Panc1 (cell line): ENCODE results near the gene ORC6.

Experiments
- POLR2AphosphoS5 ChIP-seq: IDR thresholded peaks from 2 replicates; pipeline ENCODE4 v1.6.1; 2012; ENCODE audit warnings: mild to moderate bottlenecking, low read depth, low read length, moderate library complexity
- REST ChIP-seq, 2 experiments: IDR thresholded peaks; 2 replicates each; pipeline ENCODE4 v1.6.1; 2011 to 2012; ENCODE audit warnings: low read depth in 2 of 2, control low read depth in 1 of 2, low read length in 1 of 2, mild to moderate bottlenecking in 1 of 2, moderate library complexity in 1 of 2; ENCODE audit not compliant: insufficient read depth in 1 of 2
- TF ChIP-seq, protein P1 (sequence below): fragments of 450-650 bp; IDR thresholded peaks from 2 replicates; pipeline ENCODE4 v1.5.1; 2017; ENCODE audit warnings: mild to moderate bottlenecking

- TF ChIP-seq, protein P1, sequence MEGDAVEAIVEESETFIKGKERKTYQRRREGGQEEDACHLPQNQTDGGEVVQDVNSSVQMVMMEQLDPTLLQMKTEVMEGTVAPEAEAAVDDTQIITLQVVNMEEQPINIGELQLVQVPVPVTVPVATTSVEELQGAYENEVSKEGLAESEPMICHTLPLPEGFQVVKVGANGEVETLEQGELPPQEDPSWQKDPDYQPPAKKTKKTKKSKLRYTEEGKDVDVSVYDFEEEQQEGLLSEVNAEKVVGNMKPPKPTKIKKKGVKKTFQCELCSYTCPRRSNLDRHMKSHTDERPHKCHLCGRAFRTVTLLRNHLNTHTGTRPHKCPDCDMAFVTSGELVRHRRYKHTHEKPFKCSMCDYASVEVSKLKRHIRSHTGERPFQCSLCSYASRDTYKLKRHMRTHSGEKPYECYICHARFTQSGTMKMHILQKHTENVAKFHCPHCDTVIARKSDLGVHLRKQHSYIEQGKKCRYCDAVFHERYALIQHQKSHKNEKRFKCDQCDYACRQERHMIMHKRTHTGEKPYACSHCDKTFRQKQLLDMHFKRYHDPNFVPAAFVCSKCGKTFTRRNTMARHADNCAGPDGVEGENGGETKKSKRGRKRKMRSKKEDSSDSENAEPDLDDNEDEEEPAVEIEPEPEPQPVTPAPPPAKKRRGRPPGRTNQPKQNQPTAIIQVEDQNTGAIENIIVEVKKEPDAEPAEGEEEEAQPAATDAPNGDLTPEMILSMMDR, result peak; percentile 92
- TF ChIP-seq POLR2AphosphoS5 (no peak), REST (IDR thresholded peaks at IDR 0.05; ENCODE audit: insufficient read depth in 1 of 2, low read depth in 2 of 2, low read length in 1 of 2) (no peak)
Measured at GRCh38 chr16:46673320-46674013, 16.0 kb upstream of the ORC6 start.
